HG03103 (cell line): ENCODE measurements around the gene SLFNL1.

ENCODE experiments used
- ATAC-seq: cut with Tn5 transposase; IDR thresholded peaks from one replicate; pipeline ENCODE4 v1.9.1; 2021; ENCODE audit warnings: low read depth; ENCODE audit not compliant: unreplicated experiment

Gene SLFNL1

GRCh38 chr1:40966417-40966816 lies 55.1 kb downstream of the SLFNL1 start:
- no peak for ATAC-seq
